ENCODE measurements around the gene ATRIP.

DNA sequence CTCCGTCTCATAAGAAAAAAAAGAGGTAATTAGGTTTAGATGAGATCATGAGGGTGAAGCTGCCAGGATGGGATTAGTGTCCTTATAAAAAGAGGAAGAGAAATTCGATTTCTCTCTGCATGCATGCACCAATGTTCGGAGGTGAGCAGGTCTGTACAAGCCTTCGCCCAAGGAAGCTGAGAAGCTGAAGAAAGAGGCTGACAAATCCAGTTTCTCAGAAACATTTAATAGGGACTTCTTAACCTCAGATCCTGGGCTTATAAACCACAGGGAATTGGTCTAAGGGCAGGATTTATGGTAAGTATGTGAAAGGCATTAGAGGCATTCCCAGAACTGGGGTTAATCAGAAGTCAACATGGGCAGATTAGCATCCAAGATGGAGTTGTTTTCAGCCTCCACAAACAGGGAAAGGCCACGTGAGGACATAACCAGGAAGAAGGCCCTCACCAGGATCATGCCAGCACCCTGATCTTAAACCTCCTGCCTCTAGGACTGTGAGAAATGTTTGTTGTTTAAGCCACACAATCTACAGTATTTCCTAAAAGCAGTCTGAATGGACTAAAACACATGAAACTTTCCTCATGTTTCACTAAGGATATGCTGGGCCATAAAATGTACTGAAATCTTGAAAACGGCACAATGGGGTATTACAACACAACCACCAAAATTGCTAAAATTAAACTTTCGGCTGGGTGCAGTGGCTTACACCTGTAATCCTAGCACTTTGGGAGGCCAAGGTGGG lies 46.1 kb downstream of the ATRIP start:
- TF ChIP-seq, protein P1, sequence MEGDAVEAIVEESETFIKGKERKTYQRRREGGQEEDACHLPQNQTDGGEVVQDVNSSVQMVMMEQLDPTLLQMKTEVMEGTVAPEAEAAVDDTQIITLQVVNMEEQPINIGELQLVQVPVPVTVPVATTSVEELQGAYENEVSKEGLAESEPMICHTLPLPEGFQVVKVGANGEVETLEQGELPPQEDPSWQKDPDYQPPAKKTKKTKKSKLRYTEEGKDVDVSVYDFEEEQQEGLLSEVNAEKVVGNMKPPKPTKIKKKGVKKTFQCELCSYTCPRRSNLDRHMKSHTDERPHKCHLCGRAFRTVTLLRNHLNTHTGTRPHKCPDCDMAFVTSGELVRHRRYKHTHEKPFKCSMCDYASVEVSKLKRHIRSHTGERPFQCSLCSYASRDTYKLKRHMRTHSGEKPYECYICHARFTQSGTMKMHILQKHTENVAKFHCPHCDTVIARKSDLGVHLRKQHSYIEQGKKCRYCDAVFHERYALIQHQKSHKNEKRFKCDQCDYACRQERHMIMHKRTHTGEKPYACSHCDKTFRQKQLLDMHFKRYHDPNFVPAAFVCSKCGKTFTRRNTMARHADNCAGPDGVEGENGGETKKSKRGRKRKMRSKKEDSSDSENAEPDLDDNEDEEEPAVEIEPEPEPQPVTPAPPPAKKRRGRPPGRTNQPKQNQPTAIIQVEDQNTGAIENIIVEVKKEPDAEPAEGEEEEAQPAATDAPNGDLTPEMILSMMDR (optimal IDR thresholded peaks at IDR 0.05 in 1 of 3, IDR thresholded peaks at IDR 0.05 in 1 of 3, conservative IDR thresholded peaks at IDR 0.05 in 1 of 3; ENCODE audit: extremely low read depth in 1 of 3, insufficient read depth in 2 of 3, low read length in 3 of 3), result no peak
- no peak for TF ChIP-seq EZH2 (IDR thresholded peaks at IDR 0.05; ENCODE audit: low read length)
